Vagina (tissue), 2 donors: ENCODE measurements around the gene EIF5A.

Experiments used
- POLR2A ChIP-seq, 2 donors: fragments of 450-650 bp; IDR thresholded peaks; one replicate each; pipeline ENCODE4 v1.6.1; 2017; ENCODE audit warnings: antibody characterized with exemption in 2 of 2, mild to moderate bottlenecking in 2 of 2, moderate library complexity in 2 of 2
- TF ChIP-seq, protein P1 (sequence below), 3 experiments: fragments of 450-650 bp in 2 of 3; fragments of 200-600 bp in 1 of 3; sonication (generic) in 1 of 3; IDR thresholded peaks; one replicate each; pipeline ENCODE4 v1.5.1; 2017 to 2019; ENCODE audit warnings: antibody characterized with exemption in 3 of 3, mild to moderate bottlenecking in 2 of 3, moderate library complexity in 2 of 3

DNA sequence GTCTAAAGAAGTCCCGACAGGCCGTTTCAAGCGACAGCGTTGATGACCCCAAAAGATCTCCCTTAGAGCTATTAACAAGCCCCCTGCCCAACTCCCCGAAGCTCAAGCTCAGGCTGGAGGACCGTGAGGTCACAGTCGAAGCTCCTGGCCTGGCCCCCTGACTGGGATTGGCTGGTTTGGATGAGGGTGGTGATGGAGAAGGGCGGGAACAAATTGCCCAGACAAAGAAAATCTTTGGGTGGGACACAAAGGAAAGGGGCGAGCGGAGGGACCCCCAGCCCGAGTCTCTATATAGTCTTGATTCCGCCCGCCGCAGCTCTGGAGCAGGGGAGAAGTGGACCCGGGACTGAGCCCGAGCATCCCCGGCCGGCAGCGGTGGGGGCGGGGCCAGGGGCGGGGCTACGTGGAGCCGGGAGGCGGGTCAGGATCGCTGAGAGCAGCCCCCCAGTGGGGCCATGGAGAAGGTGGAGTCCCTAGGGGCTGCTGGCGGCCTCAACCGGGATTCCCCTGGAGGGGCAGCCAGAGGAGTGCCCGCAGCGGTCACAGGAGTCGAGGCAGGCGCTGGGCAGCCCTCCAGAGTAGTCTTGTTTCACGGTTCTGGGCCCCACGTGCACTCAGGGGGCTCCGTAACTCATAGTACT, 22.7 kb downstream of the EIF5A start:
- TF ChIP-seq, protein P1, sequence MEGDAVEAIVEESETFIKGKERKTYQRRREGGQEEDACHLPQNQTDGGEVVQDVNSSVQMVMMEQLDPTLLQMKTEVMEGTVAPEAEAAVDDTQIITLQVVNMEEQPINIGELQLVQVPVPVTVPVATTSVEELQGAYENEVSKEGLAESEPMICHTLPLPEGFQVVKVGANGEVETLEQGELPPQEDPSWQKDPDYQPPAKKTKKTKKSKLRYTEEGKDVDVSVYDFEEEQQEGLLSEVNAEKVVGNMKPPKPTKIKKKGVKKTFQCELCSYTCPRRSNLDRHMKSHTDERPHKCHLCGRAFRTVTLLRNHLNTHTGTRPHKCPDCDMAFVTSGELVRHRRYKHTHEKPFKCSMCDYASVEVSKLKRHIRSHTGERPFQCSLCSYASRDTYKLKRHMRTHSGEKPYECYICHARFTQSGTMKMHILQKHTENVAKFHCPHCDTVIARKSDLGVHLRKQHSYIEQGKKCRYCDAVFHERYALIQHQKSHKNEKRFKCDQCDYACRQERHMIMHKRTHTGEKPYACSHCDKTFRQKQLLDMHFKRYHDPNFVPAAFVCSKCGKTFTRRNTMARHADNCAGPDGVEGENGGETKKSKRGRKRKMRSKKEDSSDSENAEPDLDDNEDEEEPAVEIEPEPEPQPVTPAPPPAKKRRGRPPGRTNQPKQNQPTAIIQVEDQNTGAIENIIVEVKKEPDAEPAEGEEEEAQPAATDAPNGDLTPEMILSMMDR (IDR thresholded peaks at IDR 0.05) = no peak
- no peak for TF ChIP-seq POLR2A (IDR thresholded peaks at IDR 0.05)
